HG03135 (cell line): ENCODE results near the gene CENPP.
"Not testable (repeated sequence)": the region's sequence is repeated elsewhere in the genome, so short reads cannot be mapped to it uniquely, and the experiment has no call there.

ENCODE experiments used
- ATAC-seq: cut with Tn5 transposase; IDR thresholded peaks from one replicate; pipeline ENCODE4 v1.9.1; 2021; ENCODE audit warnings: mild to moderate bottlenecking, moderate library complexity; ENCODE audit not compliant: unreplicated experiment

The CENPP gene

DNA sequence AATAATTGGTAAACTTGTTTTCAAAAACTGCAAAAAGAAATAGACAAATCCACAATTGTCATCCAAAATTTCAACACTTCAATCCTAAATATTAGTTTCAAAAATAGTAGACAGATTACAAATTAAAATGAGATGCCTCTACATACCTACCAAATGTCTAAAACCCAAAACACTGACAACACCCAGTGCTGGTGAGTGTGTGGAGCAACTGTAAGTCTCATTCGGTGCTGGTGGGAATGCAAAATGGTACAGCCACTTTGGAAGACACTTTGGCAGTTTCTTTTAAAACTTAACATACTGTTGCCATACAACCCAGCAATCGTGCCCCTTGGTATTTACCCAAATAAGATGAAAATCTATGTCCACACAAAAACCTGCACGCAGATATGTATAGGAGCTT lies 203.4 kb downstream of the CENPP start:
- no peak for ATAC-seq

DNA sequence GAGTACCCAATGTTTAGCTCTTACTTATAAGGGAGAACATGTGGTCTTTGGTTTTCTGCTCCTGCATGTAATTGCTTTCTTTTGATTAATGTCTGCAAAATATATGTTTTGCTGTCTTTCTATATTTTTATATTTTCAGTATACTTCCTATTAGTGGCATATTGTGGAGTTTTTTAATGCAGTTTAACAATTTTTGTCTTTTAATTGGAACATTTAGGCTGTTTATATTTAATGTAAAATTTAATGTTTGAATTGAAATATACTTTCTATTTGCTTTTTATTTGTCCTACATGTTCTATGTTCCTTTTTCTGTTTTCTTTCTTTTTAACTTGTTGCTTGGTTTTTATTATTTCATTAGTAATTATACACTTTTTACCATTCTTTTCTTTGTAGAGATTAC lies 205.1 kb downstream of the CENPP start:
- ATAC-seq = no peak

DNA sequence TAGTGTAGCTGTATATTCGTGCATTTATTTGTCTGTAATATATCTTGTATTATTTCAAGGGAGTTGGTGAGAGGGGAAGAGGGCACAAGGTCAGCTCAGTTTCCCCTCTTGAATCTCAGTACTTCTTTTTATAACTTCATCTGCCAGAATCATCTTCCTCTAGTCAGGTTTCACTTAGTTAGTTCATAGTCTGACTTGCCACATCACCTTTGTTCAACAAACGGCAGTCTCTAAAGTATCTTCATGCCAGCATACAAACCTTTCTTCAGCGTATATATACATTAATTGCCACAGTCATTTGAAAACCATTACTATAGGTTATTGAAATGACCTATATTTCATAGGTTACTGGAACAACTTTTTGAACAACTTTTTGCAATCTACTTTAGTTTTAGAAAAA lies 208.5 kb downstream of the CENPP start:
- no peak for ATAC-seq

DNA sequence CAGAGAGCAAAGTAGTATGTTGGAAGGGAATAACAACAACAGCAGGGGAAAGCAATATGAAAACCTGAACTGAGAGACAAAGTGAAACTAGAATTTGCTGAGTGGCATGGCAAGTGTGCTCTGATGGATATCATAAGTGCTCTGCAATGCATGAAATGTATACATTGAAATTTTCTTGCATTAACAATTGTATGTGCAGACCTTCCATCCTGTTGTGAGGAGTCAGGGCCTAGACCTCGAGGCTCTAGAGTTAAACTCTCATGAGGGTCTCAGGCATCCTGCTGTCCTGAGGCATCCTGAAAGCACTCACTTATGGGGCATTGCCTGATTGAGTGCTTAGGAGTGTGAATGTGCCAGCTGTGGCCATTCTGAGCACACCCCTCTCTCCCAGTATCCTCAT lies 208.9 kb downstream of the CENPP start:
- ATAC-seq = no peak

DNA sequence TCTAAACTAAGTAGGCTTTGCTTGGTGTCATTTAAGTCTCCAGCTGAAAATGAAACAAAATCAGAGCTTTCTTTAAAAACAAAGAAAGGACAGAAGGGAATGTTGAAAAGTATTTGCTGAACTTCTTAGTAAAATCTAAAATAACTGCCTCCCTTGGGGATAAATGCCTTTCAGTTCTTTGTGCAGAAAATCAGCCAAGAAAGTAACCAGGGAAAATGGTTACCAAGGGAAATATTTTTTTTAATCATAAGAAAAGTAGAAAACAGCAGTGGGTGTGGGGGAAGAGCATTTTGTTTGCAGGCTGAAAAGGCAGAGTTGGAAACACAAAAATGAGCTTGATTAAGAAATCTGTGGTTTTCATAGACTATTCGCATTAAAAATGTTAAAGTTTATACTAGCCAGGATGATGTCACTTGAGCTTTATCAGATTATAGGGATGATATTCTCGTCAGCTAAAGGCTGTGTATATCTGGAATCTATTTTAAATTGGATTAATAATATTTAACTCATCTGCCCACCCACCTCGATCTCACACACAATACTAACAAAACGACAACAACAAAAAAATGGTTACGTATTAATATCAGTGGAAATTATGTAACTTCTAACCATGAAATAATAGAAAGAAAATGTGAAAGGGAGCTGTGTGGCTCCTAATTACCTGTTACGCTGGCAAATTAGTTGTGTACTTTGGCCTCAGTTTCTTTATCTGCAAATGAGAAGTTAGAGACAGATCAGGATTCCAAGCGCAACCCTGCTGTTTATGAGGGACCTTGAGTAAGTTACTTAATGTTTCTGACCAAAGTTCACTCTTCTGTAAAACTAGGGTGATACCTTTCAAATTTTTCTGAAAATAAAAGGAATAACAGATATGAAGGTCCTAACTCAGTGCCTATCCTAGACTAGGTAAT lies 210.4 kb downstream of the CENPP start, which contains the start of gene ECM2:
Gene ECM2, minus strand, starts transcription at position 51 of the 911 bp plus-strand sequence. CDS start 13,124 bp downstream, outside the sequence.
- no peak for ATAC-seq

GRCh38 chr9:92538541-92538940 lies 212.8 kb downstream of the CENPP start:
- no peak for ATAC-seq

DNA sequence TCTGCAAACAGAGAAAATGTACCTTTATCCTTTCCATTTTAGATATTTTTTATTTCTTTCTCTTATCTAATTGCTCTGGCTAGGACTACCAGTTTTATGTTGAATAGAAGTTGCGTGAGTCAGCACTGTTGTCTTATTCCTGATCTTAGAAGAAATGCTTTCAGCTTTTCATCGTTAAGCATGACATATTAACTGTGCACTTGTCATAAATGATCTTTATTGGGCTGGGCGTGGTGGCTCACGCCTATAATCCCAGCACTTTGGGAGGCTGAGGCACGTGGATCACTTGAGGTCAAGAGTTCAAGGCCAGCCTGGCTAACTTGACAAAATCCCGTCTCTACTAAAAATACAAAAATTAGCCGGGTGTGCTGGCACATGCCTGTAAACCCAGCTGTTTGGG lies 218.2 kb downstream of the CENPP start:
- ATAC-seq = no peak

DNA sequence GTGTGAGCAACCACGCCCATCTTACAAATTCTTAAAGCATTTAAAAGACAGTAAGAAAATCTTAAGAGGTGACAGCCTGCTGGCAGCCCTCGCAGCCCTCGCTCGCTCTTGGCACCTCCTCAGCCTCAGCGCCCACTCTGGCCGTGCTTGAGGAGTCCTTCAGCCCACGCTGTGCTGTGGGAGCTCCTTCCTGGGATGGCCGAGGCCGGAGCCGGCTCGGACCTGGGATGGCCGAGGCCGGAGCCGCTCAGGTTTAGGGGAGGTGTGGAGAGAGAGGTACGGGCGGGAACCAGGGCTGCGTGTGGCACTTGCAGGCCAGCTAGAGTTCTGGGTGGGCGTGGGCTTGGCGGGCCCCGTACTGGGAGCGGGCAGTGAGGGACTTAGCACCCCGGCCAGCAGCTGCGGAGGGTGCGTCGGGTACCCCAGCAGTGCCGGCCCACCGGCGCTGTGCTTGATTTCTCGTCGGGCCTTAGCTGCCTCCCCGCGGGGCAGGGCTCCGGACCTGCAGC lies 219.3 kb downstream of the CENPP start:
- no peak for ATAC-seq

DNA sequence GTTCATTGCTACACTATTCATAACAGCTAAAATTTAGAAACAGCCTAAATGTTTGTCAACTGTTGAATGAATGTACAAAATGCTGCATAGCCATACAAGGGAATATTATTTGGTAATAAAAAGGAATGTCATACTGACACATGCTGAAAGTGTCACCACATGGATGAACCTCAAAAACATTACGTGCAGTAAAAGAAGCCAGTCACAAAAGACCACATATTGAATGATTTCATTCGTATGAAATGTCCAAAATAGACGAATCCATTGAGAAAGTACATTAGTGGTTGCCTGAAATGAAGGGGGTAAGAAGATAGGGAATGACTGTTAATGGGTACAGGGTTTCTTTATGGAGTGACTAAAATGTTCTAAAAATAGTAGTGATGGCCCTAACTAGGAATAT lies 221.6 kb downstream of the CENPP start:
- no peak for ATAC-seq

DNA sequence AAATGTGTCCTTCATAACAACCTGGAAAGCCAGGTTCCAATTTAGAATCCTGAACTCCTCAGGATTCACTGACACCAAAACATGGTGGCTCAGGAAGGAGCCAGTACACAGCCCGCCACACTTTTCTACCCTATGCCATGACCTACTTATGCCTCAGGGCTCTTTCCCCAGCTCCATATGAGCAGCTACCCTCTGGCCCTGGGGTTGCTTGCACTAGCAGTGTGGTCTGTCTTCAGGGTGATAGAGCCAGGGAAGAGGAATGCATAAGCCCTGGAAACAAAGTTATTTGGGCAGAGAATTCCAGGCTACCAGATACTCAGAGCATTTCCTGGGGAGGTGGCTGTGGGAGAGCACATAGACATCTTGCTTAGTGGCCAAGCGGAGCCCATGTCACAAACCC lies 225.0 kb downstream of the CENPP start:
- no peak for ATAC-seq

DNA sequence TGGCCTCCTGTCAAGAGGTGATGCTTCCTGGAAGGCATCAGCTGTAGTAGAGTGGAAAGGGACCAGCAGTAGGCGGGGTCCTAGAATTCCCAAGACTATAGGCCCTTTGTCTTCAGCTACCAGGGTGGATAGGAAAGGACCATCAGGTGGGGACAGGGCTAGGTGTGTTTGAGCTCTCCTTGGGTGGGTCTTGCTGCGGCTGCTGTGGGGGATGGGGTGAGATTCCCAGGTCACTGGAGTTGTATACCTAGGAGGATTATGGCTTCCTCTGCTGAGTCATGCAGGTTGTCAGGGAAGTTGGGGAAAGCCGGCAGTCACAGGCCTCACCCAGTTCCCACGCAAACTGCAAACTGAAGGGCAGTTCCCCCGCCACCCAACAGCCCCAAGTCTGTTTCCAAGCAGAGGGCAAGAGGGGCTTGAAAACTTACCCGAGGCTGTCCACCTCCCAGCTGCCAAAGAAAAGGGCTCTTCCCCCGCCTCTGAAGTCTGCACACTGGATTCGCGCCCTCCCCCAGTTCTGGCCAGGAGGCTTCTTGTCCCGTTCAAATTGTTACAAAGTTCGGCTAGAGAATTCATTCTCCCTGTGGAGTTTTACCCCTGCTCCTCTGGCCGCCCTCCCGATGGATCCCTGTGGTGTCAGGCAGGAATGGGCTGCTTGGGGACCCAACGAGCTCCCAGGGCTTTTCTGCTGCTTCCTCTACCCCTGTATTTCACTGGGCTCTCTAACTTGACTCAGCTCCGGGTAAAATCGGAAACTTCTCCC lies 233.0 kb downstream of the CENPP start:
- ATAC-seq = no peak

DNA sequence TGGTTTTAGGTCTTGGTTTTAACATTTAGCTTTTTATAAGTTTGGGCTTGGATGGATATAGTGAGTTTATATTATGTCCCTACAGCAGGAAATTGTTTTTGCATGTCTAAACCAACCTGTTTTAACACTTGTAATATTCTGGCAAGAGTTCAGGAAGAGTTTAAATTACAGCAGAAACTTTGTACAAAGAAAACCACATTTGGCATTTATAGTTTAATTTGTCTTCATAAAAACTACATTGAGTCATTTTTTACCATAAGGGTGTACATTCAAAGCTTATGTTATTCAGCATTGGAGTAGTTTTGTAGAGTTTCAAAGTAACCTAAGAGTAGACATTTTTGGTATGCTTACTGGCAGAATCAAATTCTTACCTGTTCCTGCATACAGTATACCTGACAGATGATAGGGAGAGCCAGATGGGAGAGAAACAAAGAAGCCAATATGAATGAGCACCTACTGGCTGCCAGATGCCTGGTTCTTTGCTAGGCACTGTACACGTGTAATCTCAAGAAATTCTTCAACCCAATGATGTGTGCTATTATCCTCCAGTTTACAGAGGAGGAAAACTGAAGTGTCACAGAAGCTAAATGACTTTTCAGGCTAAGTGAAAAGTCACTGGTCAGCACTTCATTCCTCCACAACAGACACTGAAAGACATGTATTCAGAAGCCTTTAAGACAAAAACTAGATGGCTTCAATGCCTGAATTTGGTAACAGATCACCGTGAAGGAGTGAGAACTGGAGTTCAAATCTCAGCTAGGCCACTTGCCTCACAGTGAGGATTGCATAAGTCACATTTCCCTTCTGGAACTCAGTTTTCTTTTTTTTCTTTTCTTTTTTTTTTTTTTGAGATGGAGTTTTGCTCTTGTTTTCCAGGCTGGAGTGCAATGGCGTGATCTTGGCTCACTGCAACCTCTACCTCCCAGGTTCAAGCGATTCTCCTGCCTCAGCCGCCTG lies 235.9 kb downstream of the CENPP start:
- ATAC-seq = no peak

- ATAC-seq = no peak
Measured at GRCh38 chr9:92562461-92562967, 236.8 kb downstream of the CENPP start.

- ATAC-seq = no peak
Measured at GRCh38 chr9:92563116-92564100, 237.7 kb downstream of the CENPP start.

DNA sequence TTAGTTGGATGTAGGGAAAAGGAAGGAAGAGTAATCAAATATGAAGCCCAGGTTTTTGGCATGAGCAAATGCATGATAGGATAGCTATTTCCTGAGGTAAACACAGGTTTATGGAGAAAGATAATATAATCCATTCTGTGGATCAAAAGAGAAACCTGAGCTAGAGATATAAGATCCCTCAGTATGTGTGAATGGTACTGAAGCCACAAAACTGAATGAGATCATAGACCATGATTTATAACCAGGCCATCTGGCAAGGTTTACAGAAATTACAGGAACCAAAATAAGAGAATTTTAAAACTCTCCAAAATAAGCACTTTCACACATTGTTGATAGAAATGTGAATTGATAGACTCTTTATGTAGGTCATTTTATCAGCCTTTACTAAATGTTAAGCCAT lies 238.8 kb downstream of the CENPP start:
- no peak for ATAC-seq

GRCh38 chr9:92564982-92565381 lies 239.2 kb downstream of the CENPP start:
- no peak for ATAC-seq

DNA sequence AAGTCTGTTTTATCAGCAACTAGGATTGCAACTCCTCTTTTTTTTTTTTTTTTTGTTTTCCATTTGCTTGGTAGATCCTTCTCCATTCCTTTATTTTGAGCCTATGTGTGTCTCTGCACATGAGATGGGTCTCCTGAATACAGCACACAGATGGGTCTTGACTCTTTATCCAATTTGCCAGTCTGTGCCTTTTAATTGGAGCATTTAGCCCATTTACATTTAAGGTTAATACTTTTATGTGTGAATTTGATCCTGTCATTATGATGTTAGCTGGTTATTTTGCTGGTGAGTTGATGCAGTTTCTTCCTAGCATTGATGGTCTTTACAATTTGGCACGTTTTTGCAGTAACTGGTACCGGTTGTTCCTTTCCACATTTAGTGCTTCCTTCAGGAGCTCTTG lies 246.1 kb downstream of the CENPP start:
- ATAC-seq = not testable (repeated sequence)

GRCh38 chr9:92573612-92574011 lies 247.9 kb downstream of the CENPP start:
- ATAC-seq = not testable (repeated sequence)

GRCh38 chr9:92576175-92576574 lies 250.4 kb downstream of the CENPP start:
- no peak for ATAC-seq
